GM18511 (cell line): ENCODE measurements around the gene DNAJB14.

Experiments
- ATAC-seq: cut with Tn5 transposase; IDR thresholded peaks from one replicate; pipeline ENCODE4 v1.9.1; 2021; ENCODE audit warnings: mild to moderate bottlenecking, moderate library complexity; ENCODE audit not compliant: unreplicated experiment

The DNAJB14 gene

DNA sequence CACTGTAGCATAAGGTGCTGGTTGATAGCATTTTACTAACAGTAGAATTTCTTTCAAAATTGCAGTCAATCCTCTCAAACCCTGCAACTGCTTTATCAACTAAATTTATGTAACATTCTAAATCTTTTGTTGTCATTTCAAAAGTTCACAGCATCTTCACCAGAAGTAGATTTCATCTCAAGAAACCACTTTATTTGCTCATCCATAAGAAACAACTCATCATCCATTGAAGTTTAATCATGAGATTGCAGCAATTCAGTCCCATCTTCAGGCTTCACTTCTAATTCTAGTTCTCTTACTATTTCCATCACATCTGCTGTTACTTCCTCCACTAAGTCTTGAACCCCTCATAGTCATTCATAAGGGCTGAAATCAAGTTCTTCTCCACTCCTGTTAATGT lies 73.8 kb downstream of the DNAJB14 start:
- ATAC-seq: no peak

DNA sequence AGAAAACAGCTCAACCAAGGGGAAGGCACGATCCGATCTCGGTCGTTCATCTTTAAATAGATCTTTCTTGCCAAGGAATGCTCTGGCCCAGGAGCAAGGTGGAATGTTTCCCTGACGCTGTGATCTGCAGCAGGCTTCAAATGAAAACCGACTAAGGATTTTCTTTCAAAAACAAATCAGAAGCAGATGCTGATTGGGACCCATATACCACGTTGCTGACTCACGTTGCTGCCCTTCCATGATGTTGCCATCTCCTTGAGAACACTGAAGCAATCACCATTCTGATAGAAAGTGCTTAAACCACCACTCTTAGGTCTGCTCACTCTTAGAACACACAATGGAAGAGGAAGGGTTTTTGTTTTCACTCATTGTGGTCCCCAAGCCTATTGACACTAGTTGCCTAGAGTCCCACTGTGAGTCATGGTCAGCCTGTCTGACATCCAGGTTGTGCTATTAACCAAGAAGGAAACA lies 78.3 kb downstream of the DNAJB14 start:
- ATAC-seq: peak; percentile 70

DNA sequence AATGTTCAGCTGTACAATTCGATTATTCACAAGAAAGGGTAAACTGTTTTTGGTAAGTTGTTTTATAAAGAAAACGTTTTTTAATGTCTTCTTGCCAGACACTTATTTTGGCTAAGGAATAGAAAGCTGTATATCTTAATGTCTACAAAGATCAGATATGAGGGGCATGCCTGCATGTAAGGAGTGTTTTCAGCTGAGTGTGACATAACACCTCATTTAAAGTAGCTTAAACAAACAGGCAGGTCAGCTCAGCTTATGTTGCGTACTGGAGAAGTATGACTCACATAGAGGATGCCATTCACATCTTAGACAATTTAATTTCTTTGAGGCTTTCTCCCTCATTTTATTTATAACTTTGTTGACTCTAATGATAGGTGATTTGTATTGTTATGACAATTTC lies 82.6 kb downstream of the DNAJB14 start:
- ATAC-seq: no peak

- peak; percentile 73 for ATAC-seq
These were observed 85.1 kb downstream of the DNAJB14 start for GRCh38 chr4:99861120-99861905.

- no peak for ATAC-seq
These were observed 85.9 kb downstream of the DNAJB14 start for GRCh38 chr4:99860521-99860920.

DNA sequence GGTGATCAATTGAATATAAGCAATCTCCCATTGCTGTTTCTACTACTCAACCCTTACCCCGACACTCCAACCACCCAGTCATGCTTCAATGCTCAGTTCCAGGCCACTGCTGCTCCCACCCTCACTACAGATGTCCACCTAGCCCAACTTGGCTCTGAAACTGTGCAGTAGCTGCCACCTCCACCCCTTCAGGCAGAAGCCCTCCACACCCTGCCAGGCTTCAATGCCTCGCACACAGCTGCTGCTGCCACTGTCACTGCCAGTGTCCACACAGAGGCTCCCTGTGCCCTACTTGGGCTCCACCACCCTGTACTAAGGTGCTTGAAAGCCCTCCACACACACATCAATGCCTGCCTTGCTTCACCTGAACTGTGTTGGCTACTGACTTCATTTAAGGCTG lies 86.8 kb downstream of the DNAJB14 start:
- ATAC-seq: peak; percentile 62

GRCh38 chr4:99857307-99857706 lies 89.1 kb downstream of the DNAJB14 start:
- ATAC-seq: no peak

GRCh38 chr4:99856166-99856565 lies 90.3 kb downstream of the DNAJB14 start:
- ATAC-seq: no peak

- peak; percentile 50 for ATAC-seq
These were observed 90.7 kb downstream of the DNAJB14 start for GRCh38 chr4:99855678-99856077.

GRCh38 chr4:99853999-99854398 lies 92.4 kb downstream of the DNAJB14 start:
- no peak for ATAC-seq

GRCh38 chr4:99853190-99853589 lies 93.2 kb downstream of the DNAJB14 start:
- ATAC-seq: no peak

GRCh38 chr4:99852199-99852749 lies 94.1 kb downstream of the DNAJB14 start:
- ATAC-seq: no peak

DNA sequence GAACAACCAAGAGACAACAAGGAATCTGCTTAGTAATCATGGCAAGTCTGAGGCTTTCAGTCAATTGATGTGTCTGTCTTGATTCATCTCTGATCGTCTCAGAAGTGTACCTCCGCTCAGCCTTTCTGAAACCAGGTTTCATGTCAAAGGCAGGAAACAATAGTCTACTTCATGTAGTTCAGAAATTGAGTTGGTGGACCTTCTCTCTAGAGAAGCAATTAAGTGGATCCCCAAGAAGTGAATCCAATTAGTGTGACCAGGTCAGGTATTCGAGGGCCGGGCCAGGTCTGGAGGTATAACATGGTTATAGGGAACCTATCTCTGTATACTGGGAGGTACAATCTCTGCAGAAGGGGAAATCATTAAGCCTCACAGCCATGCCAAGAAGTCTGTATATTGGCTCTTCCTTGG lies 97.8 kb downstream of the DNAJB14 start:
- peak; percentile 40 for ATAC-seq

GRCh38 chr4:99847362-99847976 lies 98.9 kb downstream of the DNAJB14 start:
- ATAC-seq: peak; percentile 64

DNA sequence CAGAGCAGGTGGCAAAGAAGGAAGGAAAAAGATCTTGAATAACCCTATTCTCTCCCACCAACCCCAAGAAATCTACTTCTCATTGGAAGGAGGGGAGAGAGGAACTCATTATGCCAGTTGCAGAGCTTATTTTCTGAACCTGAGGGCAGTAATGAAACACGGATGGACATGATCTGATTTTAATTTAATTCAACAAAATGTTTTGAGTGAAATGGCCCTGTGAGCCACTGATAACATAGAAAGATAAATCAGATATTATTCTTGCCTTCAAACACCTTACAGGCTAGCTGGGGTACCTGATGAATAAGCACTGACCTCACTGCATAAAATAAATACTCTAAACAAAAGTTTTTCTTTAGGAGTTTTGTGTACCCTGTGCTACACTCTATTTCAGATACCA lies 99.5 kb downstream of the DNAJB14 start:
- no peak for ATAC-seq
